ENCODE results near the gene RERE. TPM values are rescaled to one million over a fixed set of nuclear protein-coding genes. Genes with fewer than 3 reads are reported as not detected.

The RERE gene
- total RNA-seq, 1 experiment from 2014 or later = 14.9 TPM

DNA sequence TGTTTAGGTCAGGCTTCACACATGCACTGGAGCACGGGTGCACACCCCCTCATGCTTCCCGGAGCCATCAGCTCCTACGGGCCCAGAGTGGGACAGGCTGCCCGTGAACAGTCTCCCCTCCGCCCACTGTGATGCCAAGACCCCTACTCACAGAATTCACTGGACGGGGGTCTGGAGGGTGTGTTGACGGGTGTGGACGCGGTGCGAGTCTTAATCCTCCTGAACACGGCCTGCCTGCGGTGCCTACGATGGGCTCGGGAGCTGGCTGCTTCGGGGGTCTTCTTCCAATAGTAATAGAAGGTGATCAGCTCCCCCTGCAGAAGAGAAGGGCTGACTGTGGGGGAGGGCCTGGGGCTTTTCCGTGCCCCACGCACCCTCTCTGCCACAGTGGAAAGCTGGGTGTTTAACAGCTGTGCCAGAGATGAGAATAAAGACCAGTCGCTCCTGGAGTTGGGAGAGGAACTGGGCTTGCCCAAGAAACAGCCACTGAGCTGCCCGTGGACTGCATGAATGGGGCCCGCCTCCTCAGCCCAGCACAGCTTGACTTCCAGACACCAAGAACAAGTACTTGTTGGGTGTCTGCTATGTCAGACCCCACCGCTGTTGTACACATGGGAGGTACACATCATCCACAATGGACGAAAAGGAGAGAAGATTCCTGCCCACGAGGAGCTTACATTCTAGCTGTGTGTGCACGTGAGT is 451.6 kb downstream of the RERE start:
- no peak for DNase-seq (ENCODE audit: low read depth)

- DNase-seq (ENCODE audit: low read depth) = no peak
These were observed 452.7 kb downstream of the RERE start for GRCh38 chr1:8364528-8365442.

DNA sequence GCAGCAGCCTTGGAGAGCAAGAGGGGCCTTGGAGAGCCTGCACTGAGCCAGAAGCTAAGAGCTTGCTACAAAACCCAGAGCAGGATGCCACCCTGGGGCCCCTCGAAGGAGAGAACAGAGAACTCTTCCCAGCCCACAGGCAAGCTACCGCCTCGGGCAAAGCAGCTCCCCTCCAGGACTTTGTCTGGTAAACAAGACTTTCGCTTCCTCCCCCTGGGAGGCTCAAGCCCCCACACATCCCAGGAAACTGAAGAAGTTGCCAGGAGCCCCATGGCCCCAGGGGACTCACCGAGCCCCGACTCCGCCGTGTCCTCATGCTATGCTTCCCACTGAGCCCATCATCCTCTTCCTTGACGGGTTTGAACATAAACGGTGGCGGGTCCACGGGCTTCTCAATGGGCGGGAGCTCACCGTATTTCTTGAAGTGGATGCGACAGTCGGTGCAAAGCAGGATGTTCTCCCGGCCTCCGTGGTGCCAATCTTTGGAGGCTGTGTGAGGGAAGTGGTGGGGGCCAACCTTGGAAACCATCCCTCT is 453.6 kb downstream of the RERE start:
- DNase-seq (ENCODE audit: low read depth) = no peak

GRCh38 chr1:8363186-8363766 is 454.2 kb downstream of the RERE start:
- no peak for DNase-seq (ENCODE audit: low read depth)

GRCh38 chr1:8362701-8363101 is 454.7 kb downstream of the RERE start:
- no peak for DNase-seq (ENCODE audit: low read depth)

DNA sequence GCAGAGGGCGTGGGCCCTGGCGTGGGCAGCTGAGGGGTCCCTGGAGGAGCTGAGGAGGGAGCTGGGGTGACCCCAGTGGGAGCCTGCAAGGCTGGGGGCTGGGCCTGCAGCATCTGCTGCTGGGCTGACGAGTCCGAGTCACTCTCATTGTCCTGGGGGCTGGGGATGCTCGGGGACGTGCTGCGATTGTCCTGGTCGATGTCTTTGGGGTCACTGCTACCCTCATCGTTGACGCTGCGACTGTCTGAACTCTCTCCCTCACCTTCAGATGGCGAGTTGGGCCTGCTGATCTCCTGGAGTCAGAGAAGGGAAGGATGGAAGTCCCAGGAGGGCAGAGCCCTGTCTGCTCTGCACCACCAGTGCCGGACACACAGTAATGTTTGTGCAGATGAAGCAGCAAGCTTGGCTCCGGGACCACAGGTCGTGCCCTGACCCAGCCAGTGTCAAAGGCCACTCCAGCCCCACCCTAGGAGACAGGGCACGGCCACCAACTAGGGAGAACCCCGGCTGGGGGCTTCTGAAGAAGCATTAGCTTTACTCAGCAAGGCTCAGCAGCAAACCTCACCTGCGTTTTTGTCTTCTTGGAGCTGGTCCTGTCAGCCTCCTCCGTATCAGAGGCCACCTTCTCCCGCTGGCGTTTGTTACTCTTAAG is 456.1 kb downstream of the RERE start:
- no peak for DNase-seq (ENCODE audit: low read depth)

GRCh38 chr1:8360493-8361197 is 456.8 kb downstream of the RERE start:
- DNase-seq (ENCODE audit: low read depth) = no peak

GRCh38 chr1:8359617-8360481 is 457.6 kb downstream of the RERE start:
- no peak for DNase-seq (ENCODE audit: low read depth)

- no peak for DNase-seq (ENCODE audit: low read depth)
These were observed 458.4 kb downstream of the RERE start for GRCh38 chr1:8358897-8359616.

DNA sequence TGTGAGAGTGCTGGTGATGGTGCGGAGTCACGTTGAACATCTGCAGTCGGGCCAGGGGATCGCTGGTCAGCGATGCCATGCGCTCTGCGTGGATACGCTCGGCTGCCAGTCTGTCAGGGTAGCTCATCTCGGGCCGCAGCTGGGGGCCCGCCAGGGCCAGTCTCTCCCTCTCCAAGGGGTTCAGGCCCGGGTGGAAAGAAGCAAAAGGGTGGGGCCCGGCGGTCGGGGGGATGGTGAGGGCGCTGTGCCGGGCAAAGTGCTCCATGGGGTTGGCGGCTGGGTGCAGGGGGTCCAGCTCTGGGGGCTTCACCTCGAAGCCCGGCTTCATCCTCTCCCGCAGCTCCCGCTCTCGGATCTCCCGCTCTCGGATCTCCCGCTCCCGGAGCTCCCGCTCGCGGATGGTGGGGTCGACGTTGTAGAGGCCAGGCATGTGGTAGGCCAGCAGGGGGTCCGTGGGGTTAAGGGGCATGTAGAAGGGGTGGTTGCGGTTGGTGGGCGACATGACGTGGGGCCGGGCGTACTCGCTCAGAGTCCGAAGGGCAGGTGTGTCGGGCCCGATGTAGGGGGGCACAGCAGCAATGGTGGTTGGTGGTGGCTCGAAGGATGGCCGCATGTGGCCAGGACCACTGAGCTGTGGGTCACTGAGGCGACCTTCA is 459.1 kb downstream of the RERE start:
- DNase-seq (ENCODE audit: low read depth) = no peak

DNA sequence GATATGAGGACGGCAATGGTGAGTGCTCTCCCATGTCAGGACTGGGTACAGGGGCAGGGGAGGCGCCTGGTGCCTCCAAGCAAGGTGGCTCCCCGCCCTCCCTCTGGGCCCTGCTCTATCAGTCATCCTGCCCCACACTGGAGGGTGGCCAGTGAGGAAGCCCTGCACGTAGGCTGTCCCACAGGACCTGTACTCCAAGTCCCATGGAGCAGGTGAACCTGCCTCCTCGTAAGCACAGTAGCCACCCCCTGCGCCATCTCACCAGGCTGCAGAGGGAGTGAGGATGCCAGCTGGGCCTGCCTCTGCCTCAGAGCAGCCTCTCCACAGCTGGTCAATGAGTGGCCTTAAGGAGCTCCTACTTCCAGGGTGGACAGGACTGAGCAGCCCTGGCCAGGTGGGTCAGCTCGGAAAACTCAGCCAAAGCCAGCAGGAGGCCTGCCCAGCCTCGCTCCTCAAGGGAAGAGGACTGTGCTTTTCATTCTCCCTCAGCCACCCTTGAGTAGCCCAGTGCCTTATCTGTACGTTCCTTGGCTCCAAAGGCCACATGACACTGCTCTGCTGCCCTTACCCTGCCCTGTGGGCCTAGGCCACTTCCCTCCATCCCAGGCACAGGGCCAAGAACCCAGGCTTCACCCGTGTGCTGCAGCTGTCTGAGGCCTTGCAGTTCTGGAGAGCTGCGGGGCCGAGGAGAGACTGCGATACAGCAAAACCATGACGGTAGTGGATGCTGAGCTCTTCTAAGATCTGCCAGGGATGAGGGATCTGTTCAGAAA is 459.9 kb downstream of the RERE start:
- DNase-seq (ENCODE audit: low read depth) = no peak

DNA sequence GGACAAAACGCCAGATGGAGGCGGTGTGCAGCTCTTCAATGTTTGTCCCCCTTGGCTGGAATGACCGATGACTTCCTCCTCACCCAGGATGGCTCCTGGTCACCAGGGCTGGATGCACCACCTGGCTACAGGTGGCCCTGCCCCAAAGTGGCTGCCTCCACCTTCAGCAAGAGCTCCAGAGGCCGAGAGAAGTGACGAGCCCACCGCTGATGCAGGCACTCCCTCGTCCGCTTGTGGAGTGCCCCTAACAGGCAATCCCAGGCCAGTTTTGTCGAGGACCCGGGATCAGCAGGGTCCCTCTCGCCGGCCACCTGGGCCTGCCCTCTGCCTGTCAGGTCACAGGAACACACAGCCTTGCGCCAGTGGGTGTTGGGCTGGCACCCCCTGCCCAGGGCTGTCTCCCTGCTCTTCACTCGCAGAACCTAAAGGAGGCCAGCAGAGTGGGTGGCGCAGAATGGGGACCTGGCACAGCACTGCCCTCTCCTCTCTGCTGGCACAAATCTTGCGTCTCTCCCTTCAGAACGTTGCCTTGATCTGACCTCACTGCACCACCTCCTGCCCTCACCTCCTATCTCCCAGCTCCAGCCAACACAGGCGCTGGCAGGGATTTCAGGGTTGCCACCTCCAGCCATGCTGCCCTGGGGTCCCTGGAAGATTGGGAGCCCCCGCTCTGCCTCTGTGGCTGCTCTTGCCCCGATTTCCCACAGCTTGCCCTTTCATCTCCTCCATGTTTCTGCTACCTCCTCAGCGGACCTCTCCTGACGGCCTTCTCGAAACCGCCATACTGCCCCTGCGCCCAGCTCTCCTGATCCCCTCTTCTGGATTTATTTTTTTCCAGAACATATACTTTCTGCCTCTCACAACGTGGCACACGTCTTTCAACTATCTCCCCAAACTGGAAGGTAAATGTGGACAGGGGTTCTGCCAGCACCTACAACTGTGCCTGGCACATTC is 460.9 kb downstream of the RERE start:
- DNase-seq (ENCODE audit: low read depth) = no peak

GRCh38 chr1:8355439-8356255 is 461.8 kb downstream of the RERE start:
- no peak for DNase-seq (ENCODE audit: low read depth)

GRCh38 chr1:8354038-8354437 is 463.4 kb downstream of the RERE start:
- no peak for DNase-seq (ENCODE audit: low read depth)

DNA sequence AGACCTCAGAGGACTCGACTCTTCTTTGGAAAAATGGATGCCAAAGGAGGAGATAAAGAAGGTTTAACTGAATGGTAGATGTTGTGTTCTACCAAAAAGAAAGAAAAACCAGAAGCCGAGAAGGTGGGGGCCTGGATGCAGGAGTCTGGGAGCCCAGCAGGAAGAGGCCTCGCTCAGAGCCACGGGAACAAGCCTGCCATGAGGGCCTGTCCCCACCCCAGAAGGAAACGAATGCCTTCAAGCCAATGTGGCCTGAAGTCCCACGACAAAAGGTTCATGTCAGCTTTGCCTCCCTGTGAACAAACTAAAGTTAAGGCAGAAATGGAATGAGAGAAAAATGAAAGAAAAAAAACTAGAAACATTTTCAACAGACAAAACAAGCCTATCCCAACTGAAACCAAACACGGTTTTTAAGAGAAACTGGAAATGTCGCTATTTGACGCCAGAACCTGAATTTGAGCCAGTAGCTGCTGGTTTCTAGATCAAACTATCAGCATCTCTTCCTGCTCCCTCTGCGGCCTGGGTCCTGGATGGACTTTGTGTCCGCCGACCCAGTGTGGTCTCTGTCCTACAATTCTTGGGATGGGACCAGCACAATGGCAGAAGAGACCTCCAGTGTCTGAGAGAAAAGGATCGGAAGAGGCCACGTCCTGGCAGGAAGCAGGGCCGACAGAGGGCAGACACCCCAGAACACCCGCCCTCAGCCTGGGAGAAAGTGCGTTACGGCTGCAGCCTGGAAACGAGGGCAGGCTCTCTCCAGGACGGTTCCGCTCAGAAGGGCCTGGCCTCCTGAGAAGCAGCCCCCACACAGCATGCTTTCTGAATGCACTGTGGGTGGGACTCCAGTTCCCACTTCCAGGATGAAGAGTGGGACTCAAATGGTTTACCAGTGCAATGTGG is 464.3 kb downstream of the RERE start:
- DNase-seq (ENCODE audit: low read depth) = no peak
